Stimulated activated CD8-positive, alpha-beta memory T cell treated with anti-CD3 and anti-CD28 coated beads, Interleukin-12 subunit alpha, Interleukin-12 subunit beta, amount 100 ng/mL, for 24 hours (primary cell): ENCODE data around the gene OR51B2.

Experiments
- DNase-seq: peaks from one replicate; pipeline ENCODE4 v3.0.0-alpha.2; 2020; ENCODE audit errors: extremely low read depth

OR51B2 gene

DNA sequence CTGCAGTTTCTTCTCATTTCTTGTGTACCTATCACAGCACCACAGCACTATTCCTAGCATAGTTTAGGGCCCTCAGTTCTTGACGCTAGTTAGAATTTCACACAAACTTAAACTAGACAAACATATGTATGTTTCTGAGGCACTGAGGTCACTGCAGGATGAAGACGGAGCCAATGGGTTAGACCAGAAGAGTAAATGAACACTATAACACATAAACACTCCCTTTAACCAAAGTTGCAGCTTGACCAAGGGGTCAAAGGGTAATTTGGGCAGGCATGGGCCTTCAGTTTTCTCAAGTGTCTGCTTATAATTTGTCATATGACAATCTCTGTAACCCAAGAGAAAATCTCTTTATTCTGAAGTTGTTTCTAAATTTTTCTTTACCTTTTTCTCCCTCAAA is 41.5 kb downstream of the OR51B2 start:
- DNase-seq, result no peak

DNA sequence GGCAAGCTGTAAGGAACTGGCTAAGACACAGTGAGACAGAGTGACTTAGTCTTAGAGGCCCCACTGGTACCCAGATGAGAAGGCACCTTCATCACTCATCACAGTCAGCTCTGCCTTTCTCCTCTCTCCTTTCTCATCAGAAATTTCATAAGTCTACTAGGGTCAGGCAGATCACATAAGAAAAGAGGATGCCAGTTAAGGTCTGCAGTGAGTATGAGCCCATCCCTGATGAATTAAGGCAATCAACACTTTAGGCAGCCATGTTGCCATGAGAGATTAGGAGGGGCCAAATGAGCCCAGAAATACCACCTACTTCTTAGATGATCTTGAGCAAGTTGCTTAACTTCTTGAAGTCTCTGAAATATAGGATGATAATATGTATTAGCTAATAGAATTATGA is 42.5 kb downstream of the OR51B2 start:
- no peak for DNase-seq

DNA sequence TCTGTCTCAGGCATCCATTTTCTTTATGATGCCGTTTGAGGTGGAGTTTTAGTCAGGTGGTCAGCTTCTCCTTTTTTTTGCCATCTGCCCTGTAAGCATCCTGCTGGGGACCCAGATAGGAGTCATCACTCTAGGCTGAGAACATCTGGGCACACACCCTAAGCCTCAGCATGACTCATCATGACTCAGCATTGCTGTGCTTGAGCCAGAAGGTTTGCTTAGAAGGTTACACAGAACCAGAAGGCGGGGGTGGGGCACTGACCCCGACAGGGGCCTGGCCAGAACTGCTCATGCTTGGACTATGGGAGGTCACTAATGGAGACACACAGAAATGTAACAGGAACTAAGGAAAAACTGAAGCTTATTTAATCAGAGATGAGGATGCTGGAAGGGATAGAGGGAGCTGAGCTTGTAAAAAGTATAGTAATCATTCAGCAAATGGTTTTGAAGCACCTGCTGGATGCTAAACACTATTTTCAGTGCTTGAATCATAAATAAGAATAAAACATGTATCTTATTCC is 43.5 kb downstream of the OR51B2 start:
- no peak for DNase-seq

DNA sequence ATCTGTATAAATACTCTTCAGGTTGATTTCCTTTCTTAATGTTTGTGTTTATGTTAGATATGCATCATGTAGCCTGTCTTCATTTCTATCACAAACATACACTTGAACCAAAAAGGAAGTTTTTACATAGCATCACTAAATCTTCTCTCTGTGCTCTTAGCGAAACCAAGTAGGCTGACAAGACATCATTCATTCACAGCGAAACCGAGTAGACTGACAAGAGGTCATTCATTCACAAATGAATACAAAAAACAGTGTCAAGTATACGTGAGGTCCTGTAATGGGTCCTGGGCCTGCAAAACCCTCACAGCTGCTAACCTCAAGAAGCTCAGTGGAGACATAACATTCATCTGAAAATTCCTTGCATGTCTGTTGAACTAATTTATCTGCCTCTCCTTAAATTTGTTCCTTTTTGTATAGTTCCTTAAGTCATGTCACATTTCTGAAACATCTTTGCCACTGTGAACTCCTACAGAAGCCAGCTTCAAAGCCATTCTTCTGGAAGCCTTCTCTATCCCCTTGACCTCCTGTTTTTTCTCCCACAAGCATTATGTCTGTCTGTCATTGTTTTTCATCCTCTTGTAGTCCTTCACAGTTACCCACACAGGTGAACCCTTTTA is 44.5 kb downstream of the OR51B2 start:
- no peak for DNase-seq

GRCh38 chr11:5277807-5278382 is 46.2 kb downstream of the OR51B2 start:
- DNase-seq, result no peak

DNA sequence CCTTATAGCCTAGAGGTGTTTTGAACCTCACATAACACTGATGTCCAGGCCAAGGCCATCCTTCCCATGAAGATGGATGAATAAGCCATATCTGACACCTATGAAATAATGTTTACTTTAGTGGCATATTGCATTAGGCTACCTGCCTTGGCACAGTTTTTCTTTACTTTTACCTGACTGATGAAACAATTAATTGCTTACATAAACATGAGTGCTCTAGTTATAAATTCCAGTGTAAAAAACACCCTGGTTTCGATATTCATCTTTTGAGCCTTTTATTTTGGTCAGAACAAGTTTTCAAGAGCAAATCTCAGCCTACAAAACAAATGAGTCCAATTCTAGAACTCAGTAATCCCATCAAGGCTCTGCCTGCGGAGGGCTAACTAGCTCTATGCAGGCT is 47.4 kb downstream of the OR51B2 start:
- no peak for DNase-seq

GRCh38 chr11:5275369-5276110 is 48.6 kb downstream of the OR51B2 start:
- DNase-seq, result no peak

DNA sequence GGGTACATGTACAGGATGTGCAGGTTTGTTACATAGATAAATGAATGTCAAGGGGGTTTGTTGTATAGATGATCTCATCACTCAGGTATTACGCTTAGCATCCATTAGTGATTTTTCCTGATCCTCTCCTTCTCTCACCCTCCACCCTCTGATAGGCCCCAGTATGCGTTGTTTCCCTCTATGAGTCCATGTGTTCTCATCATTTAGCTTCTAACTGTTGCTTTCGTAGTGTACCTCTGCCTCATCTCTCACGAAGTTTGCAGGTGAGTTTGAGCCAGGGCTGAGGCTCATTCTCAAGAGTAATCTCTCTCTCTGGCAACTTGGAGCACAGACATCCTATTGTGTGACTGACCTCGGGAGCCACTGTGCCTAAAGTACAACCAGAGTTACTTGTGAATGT is 49.7 kb downstream of the OR51B2 start:
- DNase-seq, result no peak
